NCI-H2081 (cell line): Measurements from ENCODE around the gene PFN3.

Experiments
- DNase-seq, 2 experiments: peaks; one replicate each; lab custom pipeline; 2025; lab: John Stamatoyannopoulos, UW

Gene PFN3

GRCh38 chr5:177438468-177438867, 38.0 kb upstream of the PFN3 start:
- no peak for DNase-seq

GRCh38 chr5:177437623-177438022, 37.2 kb upstream of the PFN3 start:
- no peak for DNase-seq

- no peak for DNase-seq
Observed at GRCh38 chr5:177435847-177436536, 35.5 kb upstream of the PFN3 start.

GRCh38 chr5:177434942-177435738, 34.7 kb upstream of the PFN3 start:
- DNase-seq = no peak

GRCh38 chr5:177434437-177434836, 34.0 kb upstream of the PFN3 start:
- no peak for DNase-seq

- no peak for DNase-seq
Observed at GRCh38 chr5:177433658-177434217, 33.3 kb upstream of the PFN3 start.

GRCh38 chr5:177432839-177433657, 32.6 kb upstream of the PFN3 start:
- no peak for DNase-seq

- DNase-seq = no peak
Observed at GRCh38 chr5:177432143-177432838, 31.8 kb upstream of the PFN3 start.

- DNase-seq = no peak
Observed at GRCh38 chr5:177431317-177432142, 31.1 kb upstream of the PFN3 start.

GRCh38 chr5:177430972-177431316, 30.5 kb upstream of the PFN3 start:
- no peak for DNase-seq

- no peak for DNase-seq
Observed at GRCh38 chr5:177430140-177430951, 29.9 kb upstream of the PFN3 start.

GRCh38 chr5:177429248-177430040, 29.0 kb upstream of the PFN3 start:
- no peak for DNase-seq

- no peak for DNase-seq
Observed at GRCh38 chr5:177428574-177429217, 28.2 kb upstream of the PFN3 start.

GRCh38 chr5:177427919-177428573, 27.6 kb upstream of the PFN3 start:
- no peak for DNase-seq

- DNase-seq = no peak
Observed at GRCh38 chr5:177427211-177427822, 26.9 kb upstream of the PFN3 start.

GRCh38 chr5:177426566-177427210, 26.2 kb upstream of the PFN3 start, which contains the start of gene GRK6:
Gene GRK6, plus strand, starts transcription at chr5:177426676. Its CDS starts 170 bp downstream, at chr5:177426846.
- peak; percentile 24 to 37 for DNase-seq
